NOMO-1 (cell line): ENCODE results near the gene FCN1.

ENCODE experiments used
- DNase-seq, 2 experiments: peaks; one replicate each; lab custom pipeline; 2025; ENCODE audit not compliant: unreplicated experiment in 2 of 2; lab: John Stamatoyannopoulos, UW

FCN1 gene

GRCh38 chr9:134915046-134915985 is 2.4 kb downstream of the FCN1 start:
- no peak for DNase-seq

- no peak for DNase-seq
Measured at GRCh38 chr9:134914501-134914834, 3.2 kb downstream of the FCN1 start.

DNA sequence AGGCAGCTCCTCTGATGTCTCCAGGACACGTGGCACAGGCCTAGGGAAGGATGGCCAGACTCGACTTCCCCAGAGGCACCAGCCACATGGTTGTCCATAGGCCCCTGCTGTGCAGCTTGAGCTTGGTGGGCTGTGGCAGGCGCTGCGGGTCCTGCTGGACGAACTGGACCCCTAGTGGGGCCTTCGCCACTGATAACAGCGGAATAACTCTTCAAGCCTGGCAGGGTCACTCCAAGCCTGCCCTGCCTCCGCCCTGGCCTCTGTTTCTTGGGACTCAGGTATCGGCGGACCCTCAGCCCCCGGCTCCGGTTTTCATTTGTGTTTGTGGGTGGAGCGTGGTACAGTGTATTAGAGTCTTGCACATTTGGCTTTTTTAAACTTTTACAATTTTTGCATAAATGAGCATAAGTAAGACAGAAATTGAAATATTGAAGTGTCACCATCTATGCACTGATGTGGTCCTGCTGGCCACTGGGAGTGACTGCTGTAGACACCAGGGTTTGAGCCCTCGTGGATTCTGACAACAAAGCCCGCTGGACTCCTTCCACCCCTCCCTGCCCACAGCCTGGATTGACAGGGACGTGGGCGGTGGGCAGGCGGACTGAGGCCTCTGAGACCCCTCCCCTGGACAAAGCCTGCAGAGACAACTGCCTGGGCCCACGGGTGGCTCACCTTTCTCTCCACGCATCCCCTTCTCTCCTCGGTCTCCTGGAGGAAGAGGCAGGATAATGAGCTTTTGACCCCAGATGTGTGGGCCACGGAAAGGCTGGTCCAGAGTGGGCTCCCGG is 3.8 kb downstream of the FCN1 start:
- DNase-seq, result no peak

DNA sequence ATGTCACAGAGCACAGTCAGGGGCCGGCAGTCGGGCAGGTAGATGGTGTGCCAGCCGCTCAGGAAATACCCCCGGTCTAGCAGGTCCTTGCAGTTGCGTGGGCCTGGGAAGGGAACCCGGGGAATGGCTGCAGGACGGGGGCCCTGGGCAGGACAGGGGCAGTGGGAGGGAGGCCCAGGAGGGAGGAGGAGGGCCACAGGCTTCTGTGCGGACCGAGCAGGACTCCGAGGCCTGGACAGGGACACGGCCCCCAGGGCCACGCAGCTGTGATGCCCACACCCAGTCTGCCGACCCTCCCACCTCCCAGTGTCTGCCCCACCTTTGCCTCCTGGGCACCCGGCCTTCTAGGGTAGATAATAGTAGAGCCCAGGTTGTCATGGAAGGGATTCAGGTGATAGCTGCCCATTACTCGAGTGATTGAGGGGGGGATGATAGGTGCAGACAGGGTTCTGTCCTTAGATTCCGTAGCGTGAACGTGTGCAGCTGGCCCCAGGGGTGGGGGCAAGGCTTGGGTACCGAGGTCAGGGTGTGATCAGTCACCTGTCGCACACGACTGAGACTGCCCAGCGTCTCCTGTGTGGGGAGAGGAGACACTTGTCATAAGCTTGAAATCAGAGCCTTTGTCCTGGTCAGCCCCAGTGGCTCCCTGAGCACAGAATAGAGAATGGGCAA is 4.5 kb downstream of the FCN1 start:
- DNase-seq, result no peak

- no peak for DNase-seq
Measured at GRCh38 chr9:134912126-134912840, 5.4 kb downstream of the FCN1 start.

- no peak for DNase-seq
Measured at GRCh38 chr9:134909511-134910481, 7.9 kb downstream of the FCN1 start.

DNA sequence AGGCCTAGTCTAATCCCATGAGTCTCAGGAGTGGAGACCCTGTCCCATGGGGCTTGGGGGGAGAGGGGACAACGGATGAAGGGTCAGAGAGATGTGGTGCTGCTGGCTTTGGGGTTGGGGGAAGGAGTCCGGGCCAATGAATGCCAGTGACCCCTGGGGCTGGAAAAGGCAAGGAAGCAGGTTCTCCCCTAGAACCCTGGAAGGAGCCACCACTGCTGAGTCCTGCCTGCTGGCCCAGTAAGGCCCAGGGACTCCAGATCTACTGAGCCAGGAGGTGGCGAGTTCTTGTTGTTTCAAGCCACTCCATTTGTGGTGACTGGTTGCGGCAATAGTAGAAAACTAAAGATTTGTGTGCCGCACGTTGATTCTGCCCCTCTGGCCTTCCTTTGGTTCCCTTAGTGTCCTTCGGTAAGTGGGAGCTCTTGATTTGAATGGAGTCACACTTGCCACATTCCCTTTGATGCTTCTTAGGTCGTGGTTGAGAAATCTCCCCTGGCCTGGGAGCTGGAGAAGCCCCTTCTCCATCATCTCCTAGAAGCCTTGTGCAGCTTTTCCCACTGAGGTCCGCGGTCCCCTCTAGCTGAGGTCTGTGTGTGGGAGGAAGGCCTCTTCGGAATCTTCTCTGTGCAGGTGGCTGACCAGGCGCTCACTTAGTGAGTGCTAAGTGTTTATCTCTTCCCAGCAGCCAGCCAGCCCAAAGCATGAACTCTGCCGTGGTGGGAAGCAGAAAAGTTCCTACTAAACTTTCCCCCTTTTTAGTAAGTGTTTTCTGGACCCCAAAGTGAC is 9.0 kb downstream of the FCN1 start:
- no peak for DNase-seq

GRCh38 chr9:134902936-134903335 is 14.8 kb downstream of the FCN1 start:
- peak in 1 of 2 experiments; percentile 71 for DNase-seq

- no peak for DNase-seq
Measured at GRCh38 chr9:134899818-134900217, 17.9 kb downstream of the FCN1 start.

DNA sequence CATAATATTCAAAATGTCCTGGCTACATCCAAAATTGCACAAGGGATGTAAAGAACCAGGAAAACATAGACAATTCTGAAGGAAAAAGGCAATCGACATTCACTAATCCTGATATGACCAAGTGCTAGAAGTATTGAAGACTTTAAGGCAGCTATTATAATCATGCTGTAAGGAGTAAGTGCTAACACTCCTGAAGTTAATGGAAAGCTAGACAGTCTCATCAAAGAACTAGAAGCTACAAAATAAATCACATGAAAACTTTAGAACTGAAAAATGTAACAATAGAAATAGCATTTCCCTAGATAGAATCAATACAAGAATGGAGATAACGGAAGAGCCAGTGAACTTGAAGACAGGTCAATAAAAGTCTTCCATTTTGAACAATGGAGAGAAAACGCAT is 18.5 kb downstream of the FCN1 start:
- DNase-seq, result no peak

GRCh38 chr9:134898319-134898718 is 19.4 kb downstream of the FCN1 start:
- DNase-seq, result no peak

DNA sequence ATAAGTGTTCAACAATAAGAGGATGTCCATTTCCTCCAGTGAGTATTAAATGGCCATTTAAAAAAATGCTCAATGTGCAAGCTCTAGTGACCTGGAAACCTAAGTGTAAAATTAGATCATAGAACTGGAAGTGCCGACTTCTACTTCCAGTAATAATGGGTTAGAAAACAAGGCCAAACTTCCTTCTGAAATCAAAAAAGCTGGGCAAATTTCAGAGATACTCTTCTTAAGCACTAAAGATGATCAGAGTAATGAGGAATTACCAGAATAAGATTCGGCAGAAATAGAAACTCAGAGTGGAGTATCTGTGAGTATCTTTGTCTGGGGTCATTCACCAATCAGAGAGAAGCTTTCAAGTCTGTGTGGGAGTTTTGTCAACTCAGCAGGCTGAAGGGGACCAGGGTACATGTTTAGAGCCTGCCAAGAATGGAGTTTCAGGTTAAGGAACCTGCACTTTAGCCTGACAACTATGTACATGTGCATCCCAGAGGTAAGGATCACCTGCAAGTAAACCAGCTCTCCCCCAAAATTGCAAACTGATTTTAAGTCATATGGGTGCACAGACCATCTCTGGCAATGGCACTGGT is 20.0 kb downstream of the FCN1 start:
- no peak for DNase-seq

GRCh38 chr9:134896834-134897583 is 20.7 kb downstream of the FCN1 start:
- no peak for DNase-seq

GRCh38 chr9:134895908-134896833 is 21.5 kb downstream of the FCN1 start:
- DNase-seq, result no peak

DNA sequence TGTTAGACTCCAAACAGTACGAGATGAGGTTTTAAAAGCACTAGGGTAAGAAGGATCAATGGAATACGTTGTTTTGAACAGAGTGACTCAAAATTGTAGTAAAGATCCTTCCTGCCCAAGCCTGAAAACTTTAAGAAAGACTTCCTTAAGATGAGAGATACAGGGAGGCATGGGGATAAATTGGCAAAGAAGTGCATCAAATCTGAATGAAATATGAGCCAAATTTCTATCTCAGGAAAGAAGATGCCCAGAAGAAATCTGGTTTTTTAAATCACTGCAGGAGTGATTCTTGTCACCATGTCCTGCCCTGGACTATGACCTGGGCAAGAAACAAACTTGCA is 22.2 kb downstream of the FCN1 start:
- DNase-seq, result no peak

DNA sequence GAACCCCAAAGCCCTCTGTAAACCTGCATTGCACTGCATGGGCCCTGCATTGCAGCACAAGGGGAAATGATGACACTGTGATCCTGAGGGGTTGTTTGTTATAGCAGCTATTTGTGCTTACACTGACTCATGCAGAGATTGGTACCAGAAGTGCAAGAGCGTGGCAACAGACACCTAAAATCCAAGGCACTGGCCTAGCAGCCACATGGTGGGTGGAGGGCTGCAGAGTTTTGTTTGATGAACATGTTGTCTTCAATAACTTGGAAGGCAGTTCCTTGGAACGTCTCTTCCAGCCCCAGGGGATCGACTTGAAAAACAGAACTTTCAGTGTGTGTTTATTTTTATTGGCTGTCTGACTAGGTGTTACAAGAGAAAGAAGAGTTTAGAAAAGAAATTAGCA is 22.6 kb downstream of the FCN1 start:
- DNase-seq, result no peak
